H1 (cell line): ENCODE results near the gene MGAT4B. TPM values are rescaled to one million over a fixed set of nuclear protein-coding genes. Genes with fewer than 3 reads are reported as not detected.

Experiments
- CTCF ChIA-PET: fragments of 300-600 bp; sonication (Branson Sonifier 250); formaldehyde crosslinking; loops from one replicate; lab custom pipeline; 2021; ENCODE audit not compliant: partially characterized antibody; lab: Charles Lee
- POLR2A ChIA-PET: fragments of 300-600 bp; sonication (Branson Sonifier 250); formaldehyde crosslinking; loops from one replicate; lab custom pipeline; 2021; ENCODE audit warnings: inconsistent platforms; ENCODE audit not compliant: partially characterized antibody; lab: Charles Lee
- DNase-seq, 2 experiments: peaks; one replicate each; pipeline versions ENCODE4 v3.0.0 to v3.0.0-alpha.2; 2010 to 2022; ENCODE audit warnings: low spot score in 2 of 2, low read depth in 1 of 2, mixed read lengths in 1 of 2
- FAIRE-seq: peaks from 2 replicates; lab custom pipeline; 2011; peaks lifted over from hg19 to GRCh38; lab: Jason Lieb, UNC
- H2AFZ ChIP-seq: 2 replicates; pipeline ENCODE4 v1.8.1; 2012; ENCODE audit warnings: low read length, inconsistent platforms
- H2AK5ac ChIP-seq: 2 replicates; pipeline ENCODE4 v1.6.1; 2013; ENCODE audit warnings: low read depth, low read length
- H2BK120ac ChIP-seq: replicated peaks from 2 replicates; pipeline ENCODE3; 2013; ENCODE audit warnings: low read depth, low read length, inconsistent platforms
- H2BK12ac ChIP-seq: 2 replicates; pipeline ENCODE4 v1.6.1; 2013; ENCODE audit warnings: low read depth, low read length
- H2BK15ac ChIP-seq: 2 replicates; pipeline ENCODE4 v1.6.1; 2013; ENCODE audit warnings: low read length
- H2BK20ac ChIP-seq: 2 replicates; pipeline ENCODE4 v1.6.1; 2013; ENCODE audit warnings: low read length
- H2BK5ac ChIP-seq: 2 replicates; pipeline ENCODE4 v1.6.1; 2013; ENCODE audit warnings: low read depth, low read length
- H3K14ac ChIP-seq: 2 replicates; pipeline ENCODE4 v1.6.1; 2013; ENCODE audit warnings: inconsistent platforms; ENCODE audit not compliant: insufficient read length
- H3K18ac ChIP-seq: 2 replicates; pipeline ENCODE4 v1.6.1; 2013; ENCODE audit warnings: low read length; ENCODE audit errors: extremely low read depth
- H3K23ac ChIP-seq: 2 replicates; pipeline ENCODE4 v1.6.1; 2013; ENCODE audit warnings: inconsistent platforms; ENCODE audit not compliant: insufficient read length
- H3K23me2 ChIP-seq: 2 replicates; pipeline ENCODE4 v1.6.1; 2013; ENCODE audit warnings: low read depth, low read length
- H3K27ac ChIP-seq: 2 replicates; pipeline ENCODE4 v1.6.1; 2011; ENCODE audit warnings: low read depth, low read length, inconsistent platforms
- H3K27me3 ChIP-seq, 4 experiments: replicated peaks in 1 of 4; 1 replicate in 1 of 4; 2 replicates in 3 of 4; pipeline versions ENCODE4 v1.6.1 to v1.8.1; 2011 to 2013; ENCODE audit warnings: low read length in 3 of 4, mild to moderate bottlenecking in 3 of 4, inconsistent platforms in 2 of 4, mixed read lengths in 2 of 4, moderate library complexity in 1 of 4; ENCODE audit not compliant: control insufficient read depth in 3 of 4, insufficient read depth in 3 of 4; ENCODE audit errors: extremely low read depth in 1 of 4
- H3K36me3 ChIP-seq, 4 experiments: 2 replicates each; pipeline versions ENCODE4 v1.6.1 to v1.8.1; 2011 to 2013; ENCODE audit warnings: mild to moderate bottlenecking in 4 of 4, low read length in 3 of 4, moderate library complexity in 2 of 4, control low read depth in 1 of 4, inconsistent platforms in 1 of 4; ENCODE audit not compliant: insufficient read depth in 4 of 4, control insufficient read depth in 2 of 4
- H3K4ac ChIP-seq: replicated peaks from 2 replicates; pipeline ENCODE3; 2013; ENCODE audit warnings: low read length, low read depth, mixed read lengths, inconsistent platforms; ENCODE audit not compliant: insufficient read length
- H3K4me1 ChIP-seq, 4 experiments: replicated peaks in 1 of 4; 1 replicate in 1 of 4; 2 replicates in 3 of 4; pipeline versions ENCODE4 v1.6.1 to v1.8.1; 2011 to 2013; ENCODE audit warnings: low read length in 3 of 4, inconsistent platforms in 2 of 4, mixed read lengths in 1 of 4; ENCODE audit not compliant: insufficient read depth in 4 of 4, control insufficient read depth in 3 of 4
- H3K4me2 ChIP-seq, 2 experiments: 2 replicates each; pipeline versions ENCODE4 v1.6.1 to v1.8.1; 2011 to 2013; ENCODE audit warnings: low read depth in 2 of 2, low read length in 2 of 2, control low read depth in 1 of 2, inconsistent platforms in 1 of 2, mild to moderate bottlenecking in 1 of 2; ENCODE audit not compliant: insufficient read depth in 1 of 2
- H3K4me3 ChIP-seq, 4 experiments: fragments of 200-600, 300-600 bp in 1 of 4; sonication (generic), shearing (Covaris generic), sonication (Bioruptor Twin) in 1 of 4; 2 replicates each; pipeline versions ENCODE4 v1.5.1 to v1.8.1; 2011 to 2016; ENCODE audit warnings: low read length in 4 of 4, low read depth in 3 of 4, control low read depth in 2 of 4, inconsistent platforms in 2 of 4, mild to moderate bottlenecking in 2 of 4, mixed read lengths in 1 of 4, moderate library complexity in 1 of 4; ENCODE audit not compliant: insufficient read depth in 2 of 4; ENCODE audit errors: extremely low read depth in 1 of 4
- H3K56ac ChIP-seq: replicated peaks from 2 replicates; pipeline ENCODE3; 2013; ENCODE audit warnings: low read depth, mild to moderate bottlenecking, mixed read lengths, low read length, inconsistent platforms; ENCODE audit not compliant: insufficient read length
- H3K79me1 ChIP-seq: 2 replicates; pipeline ENCODE4 v1.6.1; 2013; ENCODE audit warnings: low read depth, low read length, control low read depth
- H3K79me2 ChIP-seq, 2 experiments: 2 replicates each; pipeline versions ENCODE4 v1.6.1 to v1.8.1; 2012 to 2013; ENCODE audit warnings: low read length in 2 of 2, mild to moderate bottlenecking in 2 of 2, inconsistent platforms in 1 of 2; ENCODE audit not compliant: insufficient read depth in 2 of 2, control insufficient read depth in 1 of 2
- H3K9ac ChIP-seq, 4 experiments: replicated peaks in 1 of 4; 1 replicate in 1 of 4; 2 replicates in 3 of 4; pipeline versions ENCODE4 v1.6.1 to v1.8.1; 2011 to 2013; ENCODE audit warnings: low read depth in 3 of 4, low read length in 3 of 4, control low read depth in 2 of 4, mild to moderate bottlenecking in 2 of 4, moderate library complexity in 2 of 4, inconsistent platforms in 1 of 4; ENCODE audit errors: extremely low read depth in 1 of 4
- H3K9me3 ChIP-seq, 2 experiments: 2 replicates each; pipeline versions ENCODE4 v1.6.1 to v1.8.1; 2012 to 2013; ENCODE audit warnings: mild to moderate bottlenecking in 2 of 2, moderate library complexity in 2 of 2, control low read depth in 1 of 2, inconsistent platforms in 1 of 2, low read depth in 1 of 2, low read length in 1 of 2, mixed read lengths in 1 of 2; ENCODE audit not compliant: insufficient read depth in 2 of 2
- H4K20me1 ChIP-seq, 2 experiments: replicated peaks in 1 of 2; 2 replicates each; pipeline versions ENCODE3 to v1.8.1; 2011 to 2013; ENCODE audit warnings: inconsistent platforms in 2 of 2, low read length in 2 of 2, mild to moderate bottlenecking in 1 of 2; ENCODE audit not compliant: insufficient read depth in 2 of 2, control insufficient read depth in 1 of 2
- H4K5ac ChIP-seq: 2 replicates; pipeline ENCODE4 v1.6.1; 2013; ENCODE audit warnings: low read length, low read depth, mixed read lengths, inconsistent platforms; ENCODE audit not compliant: insufficient read length
- H4K8ac ChIP-seq: 2 replicates; pipeline ENCODE4 v1.8.0; 2013; ENCODE audit warnings: mild to moderate bottlenecking, moderate library complexity, low read length, inconsistent platforms; ENCODE audit not compliant: insufficient read depth; ENCODE audit errors: extremely low read depth
- H4K91ac ChIP-seq: replicated peaks from 2 replicates; pipeline ENCODE3; 2013; ENCODE audit warnings: low read length, mixed read lengths, inconsistent platforms; ENCODE audit not compliant: insufficient read length
- BACH1 ChIP-seq: IDR thresholded peaks from 2 replicates; pipeline ENCODE4 v1.6.1; 2012; ENCODE audit warnings: low read length, improper control_type of control experiment
- CBX8 ChIP-seq: fragments of 300-800, 300-1000 bp; sonication (generic); IDR thresholded peaks from 2 replicates; pipeline ENCODE4 v1.7.1; 2016; ENCODE audit warnings: low read depth, low read length, borderline replicate concordance
- CTCF ChIP-seq, 3 experiments: IDR thresholded peaks; 1 replicate in 2 of 3; 2 replicates in 1 of 3; pipeline versions ENCODE4 v1.5.1 to v1.6.1; 2011; ENCODE audit warnings: low read length in 3 of 3, mild to moderate bottlenecking in 3 of 3, inconsistent platforms in 2 of 3, low read depth in 1 of 3, moderate library complexity in 1 of 3; ENCODE audit not compliant: insufficient read depth in 1 of 3; ENCODE audit errors: control extremely low read depth in 1 of 3
- GTF2F1 ChIP-seq: IDR thresholded peaks from 2 replicates; pipeline ENCODE4 v1.6.1; 2012; ENCODE audit warnings: low read depth, low read length, improper control_type of control experiment, borderline replicate concordance
- KDM5A ChIP-seq: fragments of 200-600 bp; IDR thresholded peaks from 2 replicates; pipeline ENCODE4 v1.7.1; 2012; ENCODE audit warnings: mild to moderate bottlenecking, low read length, inconsistent platforms, mixed read lengths
- RAD21 ChIP-seq, 2 experiments: IDR thresholded peaks in 1 of 2; conservative IDR thresholded peaks in 1 of 2; 2 replicates each; pipeline ENCODE4 v1.6.1; 2011; ENCODE audit warnings: low read depth in 2 of 2, low read length in 2 of 2, improper control_type of control experiment in 1 of 2, inconsistent platforms in 1 of 2, mild to moderate bottlenecking in 1 of 2, moderate library complexity in 1 of 2
- SIRT6 ChIP-seq: IDR thresholded peaks from one replicate; pipeline ENCODE4 v1.7.1; 2012; ENCODE audit warnings: low read length, inconsistent platforms
- SP2 ChIP-seq: IDR thresholded peaks from 2 replicates; pipeline ENCODE4 v1.6.1; 2012; ENCODE audit warnings: mild to moderate bottlenecking, low read length, inconsistent platforms
- TAF1 ChIP-seq: IDR thresholded peaks from 2 replicates; pipeline ENCODE4 v1.6.1; 2011; ENCODE audit warnings: mild to moderate bottlenecking, low read depth, low read length
- TAF7 ChIP-seq: optimal IDR thresholded peaks from 2 replicates; pipeline ENCODE3; 2011; ENCODE audit warnings: low read depth, mild to moderate bottlenecking, inconsistent platforms, low read length, moderate library complexity, borderline replicate concordance
- TCF12 ChIP-seq: IDR thresholded peaks from 2 replicates; pipeline ENCODE4 v1.6.1; 2011; ENCODE audit warnings: low read depth, mild to moderate bottlenecking, low read length
- WGBS, 2 experiments: shearing (Covaris generic) in 1 of 2; methylation state at CpG; one replicate each; pipeline versions ENCODE4 v1.1.6 to v1.1.7; 2013 to 2015; ENCODE audit warnings: low lambda C conversion rate in 2 of 2, mixed read lengths in 2 of 2, inconsistent platforms in 1 of 2, low coverage in 1 of 2, missing lambda C conversion rate in 1 of 2; ENCODE audit not compliant: insufficient replicate concordance in 2 of 2, insufficient coverage in 1 of 2, insufficient read length in 1 of 2; ENCODE audit errors: extremely low coverage in 1 of 2, missing lambda C conversion rate in 1 of 2; 5-methylcytosine and 5-hydroxymethylcytosine counted together
- polyA plus RNA-seq, 7 experiments: library from polyadenylated mRNA; depleted of rRNA in 3 of 7; stranded (reverse) in 5 of 7; unstranded in 2 of 7; fragments of >200 nt in 5 of 7; fragments of 200-250 nt in 2 of 7; gene quantifications; 1 replicate in 5 of 7; 2 replicates in 1 of 7; 4 replicates in 1 of 7; pipeline versions ENCODE4 v1.2.1 to v1.2.3, GENCODE V29; 2011 to 2013; ENCODE audit warnings: missing spikeins in 2 of 7, mixed read lengths in 2 of 7
- total RNA-seq: library from RNA; stranded (reverse); fragmentation: NEBNext Ultra II Directional; extraction: Animal tissue kit (Norgen Biotek cat#: 25700); gene quantifications from 2 replicates; pipeline ENCODE4 v1.2.1, GENCODE V29; 2021

The MGAT4B gene
- total and polyA plus RNA-seq, 2 of the 8 experiments (the other 6 are each of a cell fraction or from before 2014, with no cell fraction given) = 116 to 128 TPM

GRCh38 chr5:179820127-179820482 lies 13.4 kb upstream of the MGAT4B start:
- Histone ChIP-seq H4K20me1 (peaks cover 8 to 20% of the 10 kb centered on the region in 2 experiments), H3K9me3 (no peaks in the 10 kb centered on the region), H3K56ac (no peak overlapping the region), H3K23me2 (peaks cover 15% of the 10 kb centered on the region; the same call in 1 of the 2 replicates), H3K79me2 (peaks cover 4 to 28% of the 10 kb centered on the region in 2 experiments; a peak in 2 of 4 replicates), H2BK120ac (peak overlapping the region; percentile 97), H3K27me3 (peaks cover 0 to 5% (median 2%) of the 10 kb centered on the region in 4 experiments; a peak in 2 of 7 replicates), H3K4ac (peak overlapping the region; percentile 100), H2BK12ac (peak overlapping the region; percentile 97), H3K4me1 (peaks cover 4 to 38% (median 33%) of the 10 kb centered on the region in 4 experiments), H3K4me2 (peak overlapping the region; percentile 54 to 81), H3K27ac (peak overlapping the region; percentile 67; the same call in 1 of the 2 replicates), H3K36me3 (peaks cover 6 to 19% (median 15%) of the 10 kb centered on the region in 4 experiments; a peak in 7 of 8 replicates), H2BK5ac (peak overlapping the region; percentile 96; the same call in 1 of the 2 replicates), H4K91ac (peak overlapping the region; percentile 98), H3K23ac (no peak overlapping the region), H4K8ac (peak overlapping the region; percentile 79), H2BK15ac (peak overlapping the region; percentile 100), H3K79me1 (peaks cover 8% of the 10 kb centered on the region), H3K14ac (no peak overlapping the region), H3K4me3 (peak overlapping the region in 1 of 4 experiments; percentile 91; a peak in 5 of 8 replicates), H2BK20ac (peak overlapping the region; percentile 99), H2AFZ (no peak overlapping the region), H3K9ac (no peak overlapping the region), H2AK5ac (peak overlapping the region; percentile 97), H4K5ac (peak overlapping the region; percentile 88), H3K18ac (peak overlapping the region; percentile 99)
- FAIRE-seq (no peak), DNase-seq (peak in 1 of 2 experiments; percentile 67)
- WGBS, 2 experiments = 80% methylated on average over 12 of the region's 12 CpGs; no CpG with 5 or more reads in 1 of the 2 experiments
- ChIA-PET CTCF (interaction anchor here (0.8 to 1.8 kb wide), 5 partner anchors 9 to 49 kb away, joined by 3 to 6 read pairs (median 5); no protein-coding TSS in a partner anchor), POLR2A (interaction anchor here (0.6 to 12.6 kb wide), 19 partner anchors 8 to 214 kb away, joined by 3 to 207 read pairs (median 3); partner anchors contain the start of genes HNRNPH1, LTC4S and MGAT4B)
- TF ChIP-seq CTCF (IDR thresholded peaks at IDR 0.05; ENCODE audit: control extremely low read depth in 1 of 3, insufficient read depth in 1 of 3, low read depth in 1 of 3, low read length in 3 of 3) = no peak
- TF ChIP-seq SP2 = no peak
- TF ChIP-seq KDM5A = no peak
- no peak for TF ChIP-seq GTF2F1
- no peak for TF ChIP-seq TAF7
- no peak for TF ChIP-seq BACH1
- no peak for TF ChIP-seq TCF12
- TF ChIP-seq SIRT6 = no peak
- no peak for TF ChIP-seq CBX8
- no peak for TF ChIP-seq RAD21 (IDR thresholded peaks at IDR 0.05 in 1 of 2, conservative IDR thresholded peaks at IDR 0.05 in 1 of 2; ENCODE audit: low read depth in 2 of 2, low read length in 2 of 2)
- no peak for TF ChIP-seq TAF1
